Cardiac septum (tissue), 1 donor: ENCODE measurements around the gene CNGA1. TPM values are rescaled to one million over a fixed set of nuclear protein-coding genes. Genes with fewer than 3 reads are reported as not detected.
"Not testable (repeated sequence)": the region's sequence is repeated elsewhere in the genome, so short reads cannot be mapped to it uniquely, and the experiment has no call there.

Experiments
- DNase-seq: peaks from one replicate; pipeline ENCODE4 v3.0.0-alpha.2; 2020; ENCODE audit warnings: low spot score
- intact Hi-C: fragments of 100-400 bp; cut with DNase I; formaldehyde crosslinking; loops from one replicate; pipeline ENCODE4 v1.14.0; 2022
- total RNA-seq: library from RNA; stranded (reverse); fragmentation: NEBNext Ultra II Directional; extraction: Animal tissue kit (Norgen Biotek cat#: 25700); gene quantifications from one replicate; pipeline ENCODE4 v1.2.1, GENCODE V29; 2021
- donor health status: DM: no; HTN: no; CAD: no.

Gene CNGA1
- total RNA-seq, 1 donor from 2014 or later, result 0.89 TPM

DNA sequence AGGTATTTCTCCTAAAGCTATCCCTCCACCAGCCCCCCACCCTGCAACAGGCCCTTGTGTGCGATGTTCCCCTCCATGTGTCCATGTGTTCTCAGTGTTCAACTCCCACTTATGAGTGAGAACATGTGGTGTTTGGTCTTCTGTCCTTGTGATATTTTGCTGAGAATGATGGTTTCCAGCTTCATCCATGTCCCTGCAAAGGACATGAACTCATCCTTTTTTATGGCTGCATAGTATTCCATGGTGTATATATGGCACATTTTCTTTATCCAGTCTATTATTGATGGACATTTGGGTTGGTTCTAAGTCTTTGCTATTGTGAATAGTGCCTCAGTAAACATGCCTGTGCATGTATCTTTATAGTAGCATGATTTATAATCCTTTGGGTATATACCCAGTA lies 99.3 kb downstream of the CNGA1 start:
- intact Hi-C loops, result loop anchor here (10.0 kb wide), 1 partner anchor 452 kb away; the partner anchor contains the start of gene COMMD8
- DNase-seq, result not testable (repeated sequence)

DNA sequence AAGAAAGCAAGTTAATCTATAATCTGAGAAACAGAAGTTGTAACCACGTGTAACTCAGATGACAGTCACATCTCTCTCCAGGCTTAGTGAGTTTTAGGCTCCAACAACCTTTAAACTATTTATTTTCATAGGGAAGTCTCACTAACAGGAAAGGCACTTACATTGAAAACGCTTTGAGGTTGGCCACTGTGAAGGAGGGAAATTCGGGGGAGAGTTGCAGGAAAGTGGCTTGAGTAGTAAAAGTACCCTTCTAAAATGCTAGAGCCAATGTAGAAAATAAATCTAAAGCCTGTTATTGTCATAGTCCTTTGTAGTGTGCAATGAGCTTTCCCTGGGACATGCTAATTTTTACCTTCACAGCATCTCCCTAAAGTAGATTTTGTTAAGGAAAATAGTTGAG lies 101.1 kb downstream of the CNGA1 start:
- intact Hi-C loops, result loop anchor here (10.0 kb wide), 1 partner anchor 451 kb away; the partner anchor contains the start of gene COMMD8
- DNase-seq, result no peak

DNA sequence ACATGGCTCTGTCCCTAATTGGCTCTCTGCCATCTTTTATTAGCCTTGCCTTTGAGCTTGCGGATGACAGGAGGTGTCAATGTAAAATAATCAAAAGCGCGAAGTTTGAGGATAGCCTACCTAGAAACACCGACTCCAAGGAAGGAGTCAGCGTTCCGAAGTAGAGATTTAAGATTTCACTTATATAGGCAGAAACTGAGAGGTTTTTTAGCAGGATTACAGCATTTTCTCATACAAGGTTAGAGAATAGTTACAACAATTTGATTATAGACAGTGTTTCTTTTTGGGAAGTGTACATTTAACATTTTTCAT lies 101.6 kb downstream of the CNGA1 start:
- DNase-seq, result no peak
- intact Hi-C loops, result loop anchor here (10.0 kb wide), 1 partner anchor 450 kb away; the partner anchor contains the start of gene COMMD8

DNA sequence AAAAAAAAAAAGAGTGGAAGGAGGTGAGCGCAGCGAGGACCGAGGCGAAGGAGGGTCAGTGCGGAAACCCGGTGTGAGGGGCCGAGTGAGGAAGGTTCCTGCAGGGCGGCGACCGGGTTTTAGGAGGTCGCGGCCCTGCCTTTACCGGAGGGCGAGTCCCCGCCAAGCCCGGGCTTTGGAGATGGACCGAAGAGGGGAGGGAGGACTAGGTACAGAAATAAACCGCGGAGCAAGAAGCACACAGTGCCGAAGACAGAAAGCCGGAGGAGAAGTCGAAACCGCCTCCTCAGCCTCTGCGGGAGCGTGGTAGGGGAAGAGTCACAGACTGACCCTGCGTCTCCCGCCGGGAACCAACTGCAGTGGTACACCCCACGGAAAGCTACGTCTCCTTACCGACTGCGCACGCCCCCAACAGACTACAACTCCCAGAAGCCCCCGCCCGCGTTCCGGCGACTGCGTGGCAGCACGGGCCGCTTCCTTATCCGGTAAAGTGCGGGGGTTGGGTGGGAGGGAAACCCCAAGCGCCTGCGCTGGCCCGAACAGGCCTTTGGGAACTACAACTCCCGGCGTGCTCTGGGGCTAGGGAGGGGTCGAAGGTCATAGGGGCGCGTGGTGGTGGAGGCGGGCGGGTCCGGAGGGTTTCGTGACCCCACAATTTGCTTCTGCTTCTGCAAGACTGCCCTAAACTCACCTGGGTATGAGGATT lies 102.1 kb downstream of the CNGA1 start, which contains the start of gene NFXL1:
TSS of gene NFXL1 (minus strand) at position 364 of the 706 bp plus-strand sequence. CDS start 380 bp downstream, outside the sequence.
- DNase-seq, result peak; percentile 98
- intact Hi-C loops, result loop anchor here (10.0 kb wide), 1 partner anchor 450 kb away; the partner anchor contains the start of gene COMMD8

DNA sequence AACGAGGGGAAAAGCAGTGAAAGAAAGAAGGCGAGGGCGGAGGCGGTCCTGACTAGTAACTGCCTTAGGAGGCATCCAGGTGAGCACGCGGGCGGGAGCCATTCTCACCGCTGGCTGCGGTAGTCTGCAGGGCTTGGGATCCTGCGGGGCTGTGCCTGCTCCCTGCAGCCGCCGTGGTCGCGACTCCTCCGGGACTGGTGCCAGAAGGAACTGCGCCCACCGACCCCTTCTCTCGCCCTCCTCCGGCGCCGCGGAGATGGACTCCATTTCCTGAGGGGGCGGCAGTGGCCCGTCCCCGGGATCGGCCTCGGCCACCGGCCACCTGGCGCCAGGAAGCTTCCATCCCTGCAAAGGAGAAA lies 102.6 kb downstream of the CNGA1 start:
- intact Hi-C loops, result loop anchor here (10.0 kb wide), 1 partner anchor 449 kb away; the partner anchor contains the start of gene COMMD8
- peak; percentile 80 for DNase-seq

DNA sequence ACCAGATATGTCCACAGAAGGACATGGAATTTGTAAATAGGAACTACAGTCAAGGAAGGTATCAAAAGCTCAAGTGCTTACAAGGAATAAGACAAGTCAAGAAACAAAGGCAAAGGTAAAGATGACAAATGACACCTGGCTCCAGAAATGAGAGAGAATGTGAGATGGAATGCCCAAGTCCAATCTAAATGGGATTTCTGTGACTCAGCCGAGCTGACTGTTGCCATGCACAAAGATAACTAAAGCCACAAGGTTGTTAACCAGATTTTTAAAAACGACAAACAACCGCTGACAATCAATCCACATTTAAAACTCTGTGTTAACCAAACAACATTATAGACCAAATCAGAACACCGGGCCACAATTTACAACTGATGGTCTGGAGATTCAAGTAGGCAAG lies 103.2 kb downstream of the CNGA1 start:
- intact Hi-C loops, result loop anchor here (10.0 kb wide), 1 partner anchor 449 kb away; the partner anchor contains the start of gene COMMD8
- DNase-seq, result no peak

DNA sequence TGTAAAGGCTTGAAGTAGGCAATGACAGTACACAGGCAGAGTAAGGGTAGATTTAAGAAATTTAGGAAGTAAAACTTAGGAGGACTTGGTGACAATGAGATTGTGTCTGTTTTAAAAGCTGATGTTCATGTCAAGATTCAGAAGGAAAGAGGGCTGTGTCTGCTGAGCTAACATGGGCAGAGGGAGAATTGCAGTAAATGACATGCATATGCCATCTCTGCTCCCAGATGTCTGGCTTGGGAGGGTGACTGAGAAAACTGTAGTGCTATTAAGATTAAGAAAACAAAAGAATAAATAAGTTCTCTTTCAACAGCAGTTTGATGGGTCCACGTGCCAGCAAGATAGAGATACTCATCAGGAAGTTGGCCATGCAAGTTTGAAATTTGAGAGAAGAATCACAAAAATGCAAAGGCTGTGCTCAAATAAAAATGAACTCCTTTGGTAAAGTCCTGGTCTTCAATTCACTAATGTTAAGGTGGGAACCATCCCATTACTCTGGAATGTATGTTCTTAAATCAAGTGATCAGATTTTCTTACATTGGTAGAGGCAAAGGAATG lies 109.3 kb downstream of the CNGA1 start:
- no peak for DNase-seq
- intact Hi-C loops, result no loop called here

DNA sequence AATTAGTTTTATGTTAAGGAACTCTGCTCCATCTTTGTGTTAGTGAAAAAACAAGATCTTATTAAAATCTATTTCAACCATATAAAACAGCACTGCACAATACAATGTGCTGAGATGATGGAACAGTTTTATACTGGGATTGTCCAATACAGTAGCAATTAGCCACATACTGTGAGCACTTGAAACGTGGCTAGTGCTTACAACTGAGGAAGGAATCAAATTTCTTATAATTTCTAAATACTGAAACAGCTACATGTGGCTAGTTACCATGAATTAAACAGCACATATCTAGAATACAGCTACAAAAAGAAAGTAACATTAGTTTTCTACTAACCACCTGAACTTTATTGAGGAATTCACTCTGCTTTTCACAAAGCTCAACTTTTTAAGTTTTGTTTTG lies 116.8 kb downstream of the CNGA1 start:
- DNase-seq, result no peak
- intact Hi-C loops, result no loop called here

DNA sequence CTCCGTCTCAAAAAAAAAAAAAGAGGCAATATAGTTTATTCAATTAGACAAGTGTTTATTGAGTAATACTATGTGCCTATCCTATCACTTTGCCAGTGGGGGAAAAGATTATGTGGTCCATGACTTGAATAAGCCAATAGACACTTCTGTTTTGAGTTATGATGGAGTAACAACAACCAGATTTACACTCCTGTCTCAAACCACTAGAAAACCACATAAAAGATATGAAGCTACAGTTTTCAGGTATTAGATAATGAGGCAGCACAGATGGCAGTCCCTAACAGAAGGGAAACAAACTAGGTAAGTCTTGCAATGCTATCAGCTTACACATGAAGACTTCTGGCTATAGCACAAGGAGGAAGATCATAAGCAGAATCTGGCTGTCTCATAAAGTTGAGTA lies 124.6 kb downstream of the CNGA1 start:
- DNase-seq, result no peak
- intact Hi-C loops, result no loop called here

Other genes starting within 250 kb of the CNGA1 start
- 3.4 TPM for gene CORIN, start 178.6 kb downstream of the CNGA1 start, total RNA-seq
- gene NFXL1, start 102.1 kb downstream of the CNGA1 start, total RNA-seq, result 6.0 TPM
- gene NIPAL1, start 91 bp upstream of the CNGA1 start, total RNA-seq, result 0.43 TPM
- 1.2 TPM for gene TXK, start 117.6 kb upstream of the CNGA1 start, total RNA-seq